ENCODE measurements around the gene ADI1.
"Not testable (repeated sequence)": the region's sequence is repeated elsewhere in the genome, so short reads cannot be mapped to it uniquely, and the experiment has no call there.

Gene ADI1

DNA sequence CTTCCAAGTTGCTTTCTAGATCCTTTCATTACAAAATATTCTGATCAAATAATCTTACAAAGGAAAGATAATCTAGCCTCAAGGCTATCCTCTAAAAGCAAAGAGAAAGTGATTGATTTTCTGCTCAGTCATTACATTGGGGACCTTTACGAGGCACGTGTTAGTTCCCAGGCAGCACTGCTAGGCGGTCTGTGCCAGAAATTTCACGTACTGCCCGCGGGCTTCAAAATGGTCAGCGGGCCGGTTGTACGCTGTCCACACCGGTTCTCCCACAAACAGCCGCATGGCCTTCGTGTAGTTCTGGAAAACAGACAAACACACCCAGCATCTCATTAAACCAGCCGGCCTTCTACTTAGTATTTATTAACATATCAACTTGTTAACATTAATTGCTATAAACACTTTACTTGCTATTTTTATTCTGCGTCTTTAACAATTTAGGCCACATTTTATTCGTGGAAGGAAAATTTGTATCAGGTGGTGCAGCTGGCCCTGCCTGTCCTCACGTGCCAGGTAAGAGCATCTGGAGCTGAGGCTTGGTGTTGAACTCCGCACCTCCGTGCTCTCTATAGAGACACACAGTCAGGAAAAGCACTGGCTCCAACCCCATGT, 20.4 kb downstream of the ADI1 start:
- Histone ChIP-seq H3K36me3 (replicated peaks; ENCODE audit: low read depth, low read length) (peaks cover 44% of the 10 kb centered on the region), H3K27me3 (ENCODE audit: low read depth, low read length) (no peaks in the 10 kb centered on the region), H3K9me3 (ENCODE audit: insufficient read depth, low read length) (no peaks in the 10 kb centered on the region), H3K79me2 (ENCODE audit: low read length) (peaks cover 14% of the 10 kb centered on the region), H3K4me1 (ENCODE audit: low read length) (no peaks in the 10 kb centered on the region), H3K4me3 (ENCODE audit: low read length) (no peak overlapping the region), H3K4me2 (ENCODE audit: low read length) (no peak overlapping the region), H2AFZ (ENCODE audit: low read depth, low read length) (no peak overlapping the region), H3K27ac (ENCODE audit: low read length) (no peak overlapping the region), H3K9ac (ENCODE audit: low read length) (no peak overlapping the region), H4K20me1 (ENCODE audit: insufficient read depth, low read length) (no peaks in the 10 kb centered on the region; the same call in 1 of the 2 replicates)
- no peak for TF ChIP-seq EZH2phosphoT487 (IDR thresholded peaks at IDR 0.05; ENCODE audit: low read depth)
- TF ChIP-seq, protein P1, sequence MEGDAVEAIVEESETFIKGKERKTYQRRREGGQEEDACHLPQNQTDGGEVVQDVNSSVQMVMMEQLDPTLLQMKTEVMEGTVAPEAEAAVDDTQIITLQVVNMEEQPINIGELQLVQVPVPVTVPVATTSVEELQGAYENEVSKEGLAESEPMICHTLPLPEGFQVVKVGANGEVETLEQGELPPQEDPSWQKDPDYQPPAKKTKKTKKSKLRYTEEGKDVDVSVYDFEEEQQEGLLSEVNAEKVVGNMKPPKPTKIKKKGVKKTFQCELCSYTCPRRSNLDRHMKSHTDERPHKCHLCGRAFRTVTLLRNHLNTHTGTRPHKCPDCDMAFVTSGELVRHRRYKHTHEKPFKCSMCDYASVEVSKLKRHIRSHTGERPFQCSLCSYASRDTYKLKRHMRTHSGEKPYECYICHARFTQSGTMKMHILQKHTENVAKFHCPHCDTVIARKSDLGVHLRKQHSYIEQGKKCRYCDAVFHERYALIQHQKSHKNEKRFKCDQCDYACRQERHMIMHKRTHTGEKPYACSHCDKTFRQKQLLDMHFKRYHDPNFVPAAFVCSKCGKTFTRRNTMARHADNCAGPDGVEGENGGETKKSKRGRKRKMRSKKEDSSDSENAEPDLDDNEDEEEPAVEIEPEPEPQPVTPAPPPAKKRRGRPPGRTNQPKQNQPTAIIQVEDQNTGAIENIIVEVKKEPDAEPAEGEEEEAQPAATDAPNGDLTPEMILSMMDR (IDR thresholded peaks at IDR 0.05; ENCODE audit: low read depth, low read length): no peak

DNA sequence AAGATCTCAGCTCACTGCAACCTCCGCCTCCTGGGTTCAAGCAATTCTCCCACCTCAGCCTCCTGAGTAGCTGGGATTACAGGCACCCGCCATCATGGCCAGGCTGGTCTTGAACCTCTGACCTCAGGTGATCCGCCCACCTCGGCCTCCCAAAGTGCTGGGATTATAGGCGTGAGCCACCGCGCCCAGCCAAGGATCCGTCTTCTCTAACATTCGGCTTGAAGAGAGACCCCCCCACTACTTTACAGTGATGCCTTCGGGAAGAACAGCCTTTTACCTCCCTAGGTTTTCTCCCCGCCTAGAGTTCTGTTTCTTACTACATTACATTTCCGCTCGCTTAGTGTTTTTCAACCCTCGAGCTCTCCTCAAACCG, 22.6 kb downstream of the ADI1 start:
- not testable (repeated sequence) for H3K4me3 ChIP-seq (ENCODE audit: low read length); H3K27ac ChIP-seq (ENCODE audit: low read length); H3K27me3 ChIP-seq (ENCODE audit: low read depth, low read length); H3K4me2 ChIP-seq (ENCODE audit: low read length); H3K4me1 ChIP-seq (ENCODE audit: low read length); H3K9ac ChIP-seq (ENCODE audit: low read length); H3K79me2 ChIP-seq (ENCODE audit: low read length); H3K9me3 ChIP-seq (ENCODE audit: insufficient read depth, low read length); H2AFZ ChIP-seq (ENCODE audit: low read depth, low read length); H4K20me1 ChIP-seq (ENCODE audit: insufficient read depth, low read length)
- H3K36me3 ChIP-seq (replicated peaks; ENCODE audit: low read depth, low read length): peaks cover 34% of the 10 kb centered on the region

DNA sequence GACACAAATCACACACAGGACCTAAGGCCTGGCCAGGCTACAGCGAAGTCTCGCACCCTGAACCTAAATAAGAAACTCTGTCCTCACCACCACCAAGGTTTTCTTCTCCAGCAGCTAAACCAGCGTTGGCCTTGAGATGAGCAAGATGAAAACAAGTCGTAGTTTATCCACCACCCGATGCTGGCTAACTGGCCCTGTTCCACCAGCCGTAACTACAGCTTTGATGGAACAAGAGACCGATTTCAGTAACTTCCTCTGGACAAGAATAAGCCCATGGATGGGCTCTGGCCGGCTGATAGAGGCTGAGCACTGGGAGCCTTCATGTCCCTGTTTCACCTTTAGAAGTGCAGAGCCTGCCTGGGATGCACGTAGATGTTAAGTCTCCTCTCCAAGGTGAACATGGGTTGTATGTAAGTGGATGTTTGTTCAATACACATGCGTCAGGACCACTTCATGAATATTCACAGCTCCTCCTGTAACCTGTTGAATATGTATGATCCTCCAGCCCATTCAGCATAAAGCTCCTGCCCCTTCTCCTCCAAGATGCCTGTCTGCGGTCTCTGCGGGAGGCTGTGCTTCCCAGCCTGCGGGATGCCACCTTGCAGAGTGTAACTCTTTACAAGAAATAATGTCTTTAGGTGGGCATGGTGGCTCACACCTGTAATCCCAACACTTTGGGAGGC, 24.2 kb downstream of the ADI1 start:
- Histone ChIP-seq H3K4me2 (ENCODE audit: low read length) (no peak overlapping the region), H3K4me3 (ENCODE audit: low read length) (no peak overlapping the region), H4K20me1 (ENCODE audit: insufficient read depth, low read length) (no peaks in the 10 kb centered on the region), H3K27ac (ENCODE audit: low read length) (no peak overlapping the region), H3K9me3 (ENCODE audit: insufficient read depth, low read length) (no peaks in the 10 kb centered on the region), H3K79me2 (ENCODE audit: low read length) (no peaks in the 10 kb centered on the region), H2AFZ (ENCODE audit: low read depth, low read length) (no peak overlapping the region), H3K36me3 (replicated peaks; ENCODE audit: low read depth, low read length) (peaks cover 28% of the 10 kb centered on the region), H3K9ac (ENCODE audit: low read length) (no peak overlapping the region), H3K4me1 (ENCODE audit: low read length) (no peaks in the 10 kb centered on the region), H3K27me3 (ENCODE audit: low read depth, low read length) (no peaks in the 10 kb centered on the region)
- TF ChIP-seq, protein P1 (IDR thresholded peaks at IDR 0.05; ENCODE audit: low read depth, low read length): no peak
- no peak for TF ChIP-seq EZH2phosphoT487 (IDR thresholded peaks at IDR 0.05; ENCODE audit: low read depth)

DNA sequence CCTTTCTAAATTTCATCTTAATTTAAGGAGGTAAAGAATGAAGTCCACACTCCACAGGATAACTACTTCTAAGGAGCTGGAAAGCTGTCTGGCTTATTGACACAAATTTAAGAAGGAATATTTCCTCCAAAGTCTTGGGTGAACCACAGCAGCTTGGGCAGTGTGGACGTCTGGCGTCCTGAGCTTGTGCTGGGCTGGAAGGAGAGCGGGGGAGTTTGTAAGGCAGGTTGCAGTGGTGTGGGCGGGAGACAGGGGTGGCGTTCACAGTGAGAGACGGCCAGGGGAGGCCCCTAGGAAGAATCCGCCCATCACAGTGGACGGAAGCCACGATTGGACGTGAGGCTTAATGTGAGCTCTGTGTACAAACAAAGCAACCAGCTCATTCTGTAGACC, 25.7 kb downstream of the ADI1 start:
- H3K27ac ChIP-seq (ENCODE audit: low read length): no peak overlapping the region
- H2AFZ ChIP-seq (ENCODE audit: low read depth, low read length): no peak overlapping the region
- H3K4me1 ChIP-seq (ENCODE audit: low read length): no peaks in the 10 kb centered on the region
- no peak overlapping the region for H3K4me2 ChIP-seq (ENCODE audit: low read length)
- H3K27me3 ChIP-seq (ENCODE audit: low read depth, low read length): no peaks in the 10 kb centered on the region
- H4K20me1 ChIP-seq (ENCODE audit: insufficient read depth, low read length): no peaks in the 10 kb centered on the region
- H3K9ac ChIP-seq (ENCODE audit: low read length): no peak overlapping the region
- TF ChIP-seq, protein P1 (IDR thresholded peaks at IDR 0.05; ENCODE audit: low read depth, low read length): no peak
- TF ChIP-seq EZH2phosphoT487 (IDR thresholded peaks at IDR 0.05; ENCODE audit: low read depth): no peak
- H3K36me3 ChIP-seq (replicated peaks; ENCODE audit: low read depth, low read length): peaks cover 25% of the 10 kb centered on the region
- no peak overlapping the region for H3K4me3 ChIP-seq (ENCODE audit: low read length)
- H3K9me3 ChIP-seq (ENCODE audit: insufficient read depth, low read length): no peaks in the 10 kb centered on the region
- no peaks in the 10 kb centered on the region for H3K79me2 ChIP-seq (ENCODE audit: low read length)
